Measurements from ENCODE around the gene GNGT1.

The GNGT1 gene

GRCh38 chr7:93906267-93906666 is at the start of gene GNGT1:
GNGT1 (plus strand) TSS chr7:93906567; CDS start chr7:93906747, 180 bp downstream.
- TF ChIP-seq PPARA (CRISPR knock-in tag; IDR thresholded peaks at IDR 0.05; ENCODE audit: borderline replicate concordance), result no peak
- no peak for TF ChIP-seq OSR1 (CRISPR knock-in tag; IDR thresholded peaks at IDR 0.05)
- no peak for TF ChIP-seq ZC3H10 (CRISPR knock-in tag; IDR thresholded peaks at IDR 0.05)
- no peak for TF ChIP-seq ZNF8 (CRISPR knock-in tag; IDR thresholded peaks at IDR 0.05)
- no peak for TF ChIP-seq TCF4 (CRISPR knock-in tag; IDR thresholded peaks at IDR 0.05; ENCODE audit: borderline replicate concordance)
- no peak for TF ChIP-seq ZFP30 (CRISPR knock-in tag; IDR thresholded peaks at IDR 0.05)
- TF ChIP-seq CREB5 (CRISPR knock-in tag; IDR thresholded peaks at IDR 0.05; ENCODE audit: low read depth), result no peak
- no peak for ATAC-seq

- ATAC-seq, result no peak
- no peak for TF ChIP-seq RARB (CRISPR knock-in tag; IDR thresholded peaks at IDR 0.05)
- no peak for TF ChIP-seq SNAI2 (CRISPR knock-in tag; IDR thresholded peaks at IDR 0.05)
- TF ChIP-seq ARNTL (CRISPR knock-in tag; IDR thresholded peaks at IDR 0.05; ENCODE audit: borderline replicate concordance, low read depth), result no peak
- TF ChIP-seq ZC3H10 (CRISPR knock-in tag; IDR thresholded peaks at IDR 0.05), result no peak
- TF ChIP-seq PATZ1 (CRISPR knock-in tag; IDR thresholded peaks at IDR 0.05; ENCODE audit: borderline replicate concordance), result no peak
- no peak for TF ChIP-seq ZNF70 (CRISPR knock-in tag; IDR thresholded peaks at IDR 0.05)
- no peak for TF ChIP-seq CREB5 (CRISPR knock-in tag; IDR thresholded peaks at IDR 0.05; ENCODE audit: low read depth)
- TF ChIP-seq ZNF565 (CRISPR knock-in tag; conservative IDR thresholded peaks at IDR 0.05; ENCODE audit: low read depth), result no peak
- no peak for TF ChIP-seq ESRRG (CRISPR knock-in tag; IDR thresholded peaks at IDR 0.05)
- no peak for TF ChIP-seq TCF4 (CRISPR knock-in tag; IDR thresholded peaks at IDR 0.05; ENCODE audit: borderline replicate concordance)
- TF ChIP-seq ZFP30 (CRISPR knock-in tag; IDR thresholded peaks at IDR 0.05), result no peak
Observed at GRCh38 chr7:93858857-93859256, 47.5 kb upstream of the GNGT1 start.

GRCh38 chr7:93860261-93860660 is 46.1 kb upstream of the GNGT1 start:
- TF ChIP-seq BACH2 (CRISPR knock-in tag; IDR thresholded peaks at IDR 0.05; ENCODE audit: borderline replicate concordance) (no peak), PPARA (CRISPR knock-in tag; IDR thresholded peaks at IDR 0.05; ENCODE audit: borderline replicate concordance) (no peak), ZFP30 (CRISPR knock-in tag; IDR thresholded peaks at IDR 0.05) (no peak), CSDC2 (CRISPR knock-in tag; IDR thresholded peaks at IDR 0.05) (no peak), ZNF8 (CRISPR knock-in tag; IDR thresholded peaks at IDR 0.05) (no peak), ARNTL (CRISPR knock-in tag; IDR thresholded peaks at IDR 0.05; ENCODE audit: borderline replicate concordance, low read depth) (no peak), ZFP3 (CRISPR knock-in tag; IDR thresholded peaks at IDR 0.05) (no peak), TCF4 (CRISPR knock-in tag; IDR thresholded peaks at IDR 0.05; ENCODE audit: borderline replicate concordance) (no peak), ZNF70 (CRISPR knock-in tag; IDR thresholded peaks at IDR 0.05) (no peak)
- no peak for ATAC-seq

- ATAC-seq, result no peak
- no peak for TF ChIP-seq CSRNP3 (CRISPR knock-in tag; IDR thresholded peaks at IDR 0.05)
- TF ChIP-seq POU6F1 (CRISPR knock-in tag; IDR thresholded peaks at IDR 0.05; ENCODE audit: borderline replicate concordance, low read depth), result no peak
- no peak for TF ChIP-seq TCF4 (CRISPR knock-in tag; IDR thresholded peaks at IDR 0.05; ENCODE audit: borderline replicate concordance)
- no peak for TF ChIP-seq ZFP30 (CRISPR knock-in tag; IDR thresholded peaks at IDR 0.05)
- no peak for TF ChIP-seq CSDC2 (CRISPR knock-in tag; IDR thresholded peaks at IDR 0.05)
- no peak for TF ChIP-seq GLIS3 (CRISPR knock-in tag; IDR thresholded peaks at IDR 0.05)
- TF ChIP-seq PPARA (CRISPR knock-in tag; IDR thresholded peaks at IDR 0.05; ENCODE audit: borderline replicate concordance), result no peak
- no peak for TF ChIP-seq OSR1 (CRISPR knock-in tag; IDR thresholded peaks at IDR 0.05)
- no peak for TF ChIP-seq SNAI2 (CRISPR knock-in tag; IDR thresholded peaks at IDR 0.05)
- no peak for TF ChIP-seq ZC3H10 (CRISPR knock-in tag; IDR thresholded peaks at IDR 0.05)
- TF ChIP-seq PATZ1 (CRISPR knock-in tag; IDR thresholded peaks at IDR 0.05; ENCODE audit: borderline replicate concordance), result no peak
- no peak for TF ChIP-seq ZNF8 (CRISPR knock-in tag; IDR thresholded peaks at IDR 0.05)
- TF ChIP-seq BACH2 (CRISPR knock-in tag; IDR thresholded peaks at IDR 0.05; ENCODE audit: borderline replicate concordance), result no peak
- no peak for TF ChIP-seq ZFP3 (CRISPR knock-in tag; IDR thresholded peaks at IDR 0.05)
- TF ChIP-seq RARB (CRISPR knock-in tag; IDR thresholded peaks at IDR 0.05), result no peak
- TF ChIP-seq ISL1 (CRISPR knock-in tag; IDR thresholded peaks at IDR 0.05), result no peak
Observed at GRCh38 chr7:93861325-93861949, 44.9 kb upstream of the GNGT1 start.

All from SK-N-SH treated with all-trans-retinoic acid at 6 μM for 48 hours (cell line).